HG02970 (cell line): ENCODE results near the gene NDRG2.
A peak's percentile ranks its signal among the peaks of the same experiment; 100 is the strongest.
"Not testable (repeated sequence)": the region's sequence is repeated elsewhere in the genome, so short reads cannot be mapped to it uniquely, and the experiment has no call there.

ENCODE experiments used
- ATAC-seq: cut with Tn5 transposase; IDR thresholded peaks from one replicate; pipeline ENCODE4 v1.9.1; 2021; ENCODE audit warnings: mild to moderate bottlenecking, moderate library complexity, moderate number of reproducible peaks; ENCODE audit not compliant: unreplicated experiment, low FRiP score

The NDRG2 gene

DNA sequence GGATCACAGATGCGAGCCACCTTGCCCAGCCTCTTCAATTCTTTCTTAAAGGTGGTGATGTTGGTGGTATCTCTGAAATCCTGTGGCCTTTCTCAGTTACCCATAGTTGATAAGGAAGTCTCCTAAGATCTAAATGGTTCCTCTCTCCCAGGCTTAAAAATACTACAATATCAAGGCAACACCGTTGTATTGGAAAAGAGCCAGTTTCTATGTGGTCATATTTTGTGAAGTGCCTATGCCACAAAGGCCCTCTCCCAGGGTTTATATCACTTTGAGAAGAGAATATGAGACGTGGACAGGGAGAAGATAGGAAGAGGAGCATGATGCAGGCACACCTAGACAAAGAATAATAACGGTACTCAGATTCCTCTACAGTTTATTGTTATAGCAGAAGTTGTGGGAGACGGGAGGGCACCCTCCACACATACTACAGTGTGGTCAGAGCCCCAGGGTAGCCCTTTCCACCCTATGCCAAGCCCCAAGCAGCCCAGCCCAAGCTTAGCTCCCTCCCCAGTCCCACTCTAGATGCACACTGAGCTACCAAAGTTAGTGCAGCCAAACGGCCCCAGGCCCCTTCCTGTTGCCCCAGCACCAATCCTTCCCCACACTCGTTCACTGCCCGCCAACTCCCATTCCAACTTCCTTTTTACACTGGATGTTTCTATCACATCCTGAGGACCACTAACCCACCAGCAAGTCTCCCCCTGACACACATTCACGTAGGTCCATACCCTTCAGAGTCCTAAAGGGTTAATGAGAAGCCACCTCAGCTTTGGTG lies 8.3 kb downstream of the NDRG2 start:
- ATAC-seq: no peak

GRCh38 chr14:21015312-21015711 lies 9.5 kb downstream of the NDRG2 start:
- no peak for ATAC-seq

- ATAC-seq: no peak
These were observed 10.1 kb downstream of the NDRG2 start for GRCh38 chr14:21014761-21015190.

DNA sequence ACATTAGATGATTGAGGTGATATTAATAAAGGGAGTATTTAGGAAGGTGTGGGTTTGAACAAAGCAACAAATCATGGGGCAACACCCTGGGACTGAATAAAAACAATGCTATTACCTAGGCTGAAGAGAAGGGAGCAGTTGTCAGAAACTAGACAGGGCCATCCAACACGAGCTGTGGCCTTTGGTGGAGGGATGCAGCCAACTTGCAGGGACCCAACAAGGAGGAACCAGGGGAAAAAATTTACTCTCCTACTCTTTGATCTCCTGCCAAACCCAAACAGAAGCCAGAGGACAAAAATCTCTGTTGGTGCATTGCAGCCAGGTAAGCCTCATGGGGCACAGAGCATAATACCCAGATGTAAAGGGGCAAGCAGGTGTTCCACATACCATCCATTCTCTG lies 13.7 kb downstream of the NDRG2 start:
- ATAC-seq: no peak

DNA sequence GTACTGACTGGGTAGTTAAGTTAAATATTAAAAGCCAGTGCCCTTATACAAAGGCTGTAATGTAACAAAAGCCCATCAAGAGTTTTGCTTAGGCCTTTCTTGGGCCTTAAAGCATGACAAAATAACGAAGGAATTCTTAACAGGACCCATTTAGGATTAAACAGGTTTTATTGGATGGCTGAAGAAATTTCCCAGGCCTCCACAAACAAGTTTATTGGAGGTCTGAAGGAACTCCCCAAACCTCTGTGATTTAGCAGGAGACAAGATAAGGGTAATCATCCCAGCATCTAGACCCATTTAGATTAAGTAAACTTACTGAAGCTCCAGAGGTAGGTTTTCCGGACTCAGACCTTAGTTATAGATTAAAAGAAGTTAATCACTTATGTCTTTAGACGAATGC lies 15.1 kb downstream of the NDRG2 start:
- not testable (repeated sequence) for ATAC-seq

DNA sequence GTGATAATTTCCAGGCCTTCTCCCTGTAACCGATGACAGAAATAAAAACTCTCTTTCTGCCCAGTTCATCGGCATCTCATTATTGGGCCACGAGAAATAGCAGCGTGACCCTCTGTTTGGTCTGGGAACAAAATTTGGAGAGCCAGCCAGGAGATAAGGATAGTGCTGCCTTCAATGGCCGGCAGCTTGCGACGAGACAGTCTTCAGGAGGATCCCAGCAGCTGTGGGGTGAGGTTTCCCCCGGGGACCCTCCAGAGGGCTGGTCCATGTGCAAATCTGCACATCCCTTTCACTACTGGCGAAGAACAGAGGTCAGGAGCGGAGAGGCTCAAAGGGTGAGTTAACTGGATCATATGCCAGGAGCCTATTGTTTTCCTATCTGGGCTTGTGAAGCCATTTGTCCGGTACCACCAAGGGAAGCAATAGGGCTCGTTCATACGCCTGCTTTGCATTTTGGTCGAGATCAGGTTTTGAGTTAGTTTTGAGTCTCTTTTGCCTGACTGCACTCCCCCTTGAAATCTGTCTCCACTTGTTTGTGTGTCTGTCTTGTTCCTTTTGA lies 21.0 kb downstream of the NDRG2 start:
- no peak for ATAC-seq

- ATAC-seq: no peak
These were observed 23.6 kb downstream of the NDRG2 start for GRCh38 chr14:21001218-21001617.

DNA sequence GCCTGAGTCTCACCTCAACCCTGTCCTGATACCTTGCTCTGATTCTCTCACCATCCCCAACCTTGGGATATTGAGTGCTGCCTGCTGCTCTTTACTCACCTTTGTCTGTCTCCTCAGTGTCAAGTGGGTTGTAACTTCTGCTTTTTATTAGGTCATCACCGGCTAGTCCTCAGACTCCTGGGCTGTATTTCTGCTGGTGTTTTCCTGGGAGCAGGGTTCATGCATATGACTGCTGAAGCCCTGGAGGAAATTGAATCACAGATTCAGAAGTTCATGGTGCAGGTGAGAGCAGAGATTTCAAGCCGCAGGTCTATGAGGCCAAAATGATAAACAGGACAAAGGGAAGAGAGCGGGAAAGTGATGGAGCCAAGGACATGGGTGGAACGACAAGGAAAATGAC lies 25.3 kb downstream of the NDRG2 start:
- no peak for ATAC-seq

GRCh38 chr14:20998674-20999366 lies 26.0 kb downstream of the NDRG2 start, which contains the start of gene SLC39A2:
TSS of gene SLC39A2 (plus strand) at chr14:20999293. CDS start at chr14:20999447, 154 bp downstream.
- ATAC-seq: no peak

DNA sequence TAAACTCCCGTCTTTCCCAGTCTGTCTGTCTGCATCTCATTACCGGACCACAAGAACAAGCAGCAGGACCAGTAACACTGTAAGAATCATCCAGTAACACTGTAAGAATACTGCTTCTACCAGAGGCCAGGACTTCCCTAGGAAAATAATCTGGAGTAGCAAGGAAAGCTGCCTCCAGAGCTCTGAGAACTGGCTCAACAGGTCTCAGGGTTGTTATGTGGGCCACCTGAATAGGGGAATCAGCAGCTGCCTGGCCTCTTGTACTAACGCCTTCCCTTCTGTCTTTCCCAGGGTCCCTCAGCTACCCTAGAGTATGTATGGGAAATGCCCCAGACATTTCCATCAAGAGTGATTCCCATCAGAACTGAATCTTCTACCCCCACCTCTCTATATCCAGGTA lies 26.7 kb downstream of the NDRG2 start:
- no peak for ATAC-seq

DNA sequence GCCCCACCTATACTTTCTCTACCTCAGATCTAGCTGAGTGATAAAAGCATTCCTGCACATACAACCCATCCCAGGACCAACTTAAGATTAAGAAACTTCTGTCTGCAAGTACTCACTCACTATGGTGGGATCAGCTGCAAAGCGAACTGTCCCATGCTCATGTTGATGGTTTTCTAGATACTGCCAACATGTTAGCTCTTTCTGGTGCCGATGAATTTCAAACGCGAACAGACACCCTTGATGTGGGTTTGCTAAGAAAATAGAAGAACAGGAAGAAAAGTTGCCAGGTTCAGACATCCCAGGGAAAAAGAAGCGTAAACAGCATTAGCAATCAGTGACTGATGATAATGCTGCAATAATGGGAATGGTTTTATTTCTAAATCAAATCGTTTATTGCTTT lies 27.3 kb downstream of the NDRG2 start:
- no peak for ATAC-seq

DNA sequence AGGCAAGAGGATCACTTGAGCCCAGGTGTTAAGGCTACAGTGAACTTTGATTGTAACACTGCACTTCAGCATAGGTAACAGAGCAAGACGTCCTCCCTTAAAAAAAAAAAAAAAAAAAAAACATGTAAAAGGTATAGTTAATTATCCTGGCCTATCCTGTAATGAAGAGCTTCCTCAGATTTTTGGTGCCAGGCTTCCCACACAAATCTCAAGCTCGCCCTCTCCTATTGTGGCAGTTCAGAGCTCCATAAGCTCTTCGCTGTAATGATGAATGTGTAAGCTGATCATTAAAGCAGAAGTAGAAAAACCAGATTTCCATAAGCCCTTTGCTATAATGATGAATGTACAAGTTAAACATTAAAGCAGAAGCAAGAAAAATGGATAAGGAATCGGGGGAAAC lies 27.7 kb downstream of the NDRG2 start:
- no peak for ATAC-seq

GRCh38 chr14:20996521-20996920 lies 28.3 kb downstream of the NDRG2 start:
- no peak for ATAC-seq

DNA sequence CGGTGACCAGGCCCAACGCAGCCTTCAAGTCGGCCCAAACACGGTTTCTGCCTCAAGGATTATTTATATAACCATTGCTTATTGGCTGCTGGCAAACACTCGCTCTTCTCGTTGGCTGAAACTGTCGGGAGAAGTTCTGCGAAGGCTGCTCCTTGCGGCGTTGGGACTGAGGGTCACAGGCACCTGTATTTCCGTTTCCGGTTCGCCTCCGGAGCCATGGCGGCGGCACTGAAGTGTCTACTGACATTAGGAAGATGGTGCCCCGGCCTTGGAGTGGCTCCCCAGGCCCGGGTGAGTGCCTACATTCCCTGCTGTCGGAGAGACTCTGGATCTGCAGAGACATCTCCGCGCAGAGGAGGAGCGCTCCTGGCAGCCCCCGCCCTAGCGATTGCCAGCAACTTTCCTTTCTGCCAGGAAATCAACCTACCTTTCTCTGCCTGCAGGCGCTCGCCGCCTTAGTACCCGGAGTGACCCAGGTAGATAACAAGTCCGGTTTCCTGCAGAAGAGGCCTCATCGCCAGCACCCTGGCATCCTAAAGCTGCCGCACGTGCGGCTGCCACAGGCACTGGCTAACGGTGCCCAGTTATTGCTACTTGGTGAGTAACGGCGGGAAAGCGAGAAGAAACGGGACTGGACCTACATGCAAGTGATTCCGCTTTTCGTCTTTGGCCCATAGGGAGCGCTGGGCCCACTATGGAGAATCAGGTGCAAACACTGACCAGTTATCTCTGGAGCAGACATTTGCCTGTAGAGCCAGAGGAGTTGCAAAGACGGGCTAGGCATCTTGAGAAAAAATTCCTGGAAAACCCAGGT lies 34.9 kb downstream of the NDRG2 start, which contains the start of gene METTL17:
TSS of gene METTL17 (plus strand) at position 194 of the 814 bp plus-strand sequence. CDS start at position 217, 23 bp downstream.
- peak; percentile 82 for ATAC-seq

- no peak for ATAC-seq
These were observed 35.4 kb downstream of the NDRG2 start for GRCh38 chr14:20989471-20989786.

DNA sequence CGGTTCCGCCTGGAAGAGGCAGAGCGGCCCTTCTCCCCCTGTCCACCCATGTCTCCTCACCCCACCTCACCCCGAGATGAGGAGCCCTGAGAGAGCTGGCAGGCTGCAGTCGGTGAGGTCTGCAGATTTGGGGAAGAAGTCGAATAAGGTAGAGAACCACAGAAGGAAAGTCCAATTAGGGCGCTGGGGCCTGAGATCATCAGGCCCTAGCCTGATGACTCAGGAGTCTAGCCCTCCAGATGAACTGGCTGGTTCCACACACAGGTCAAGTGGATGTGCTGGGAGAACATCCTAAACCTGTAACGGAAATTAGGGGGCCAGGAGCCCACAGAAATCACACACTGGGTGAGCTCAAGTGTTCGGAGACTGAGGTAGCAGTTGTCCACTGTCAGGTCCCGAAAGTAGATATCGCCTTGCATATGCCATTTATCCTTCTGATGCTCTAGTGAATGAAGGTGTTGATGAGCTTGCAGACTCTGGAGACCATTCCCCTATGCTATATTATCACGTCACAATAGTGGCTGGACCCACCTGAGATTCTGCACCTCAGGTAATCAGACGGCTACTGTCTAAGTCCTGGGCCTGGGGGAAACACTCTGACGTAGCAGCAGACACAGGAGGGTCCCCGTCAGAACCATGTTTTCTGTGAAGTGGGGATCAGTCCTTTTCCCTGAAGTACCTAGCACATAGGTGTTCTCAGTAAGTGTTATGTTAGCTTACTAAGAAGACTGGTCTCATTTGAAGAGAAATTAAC lies 36.0 kb downstream of the NDRG2 start:
- ATAC-seq: no peak

GRCh38 chr14:20986811-20987210 lies 38.0 kb downstream of the NDRG2 start:
- ATAC-seq: no peak

- ATAC-seq: not testable (repeated sequence)
These were observed 39.2 kb downstream of the NDRG2 start for GRCh38 chr14:20985650-20986049.

- no peak for ATAC-seq
These were observed 42.1 kb downstream of the NDRG2 start for GRCh38 chr14:20982646-20983369.
